Measurements from ENCODE around the gene NLRX1. TPM values are rescaled to one million over a fixed set of nuclear protein-coding genes. Genes with fewer than 3 reads are reported as not detected.

NLRX1 gene
- 10.2 and 34.8 TPM in 2 replicates for total RNA-seq (ENCODE audit: low replicate concordance)

GRCh38 chr11:119168471-119169281 lies at the start of gene NLRX1:
Gene NLRX1 (plus strand): TSS chr11:119168725. CDS start chr11:119171404, 2,679 bp downstream.
- peak within 1 kb of the TSS; percentile 75 for H3K4me3 ChIP-seq
- H4K20me1 ChIP-seq (ENCODE audit: low read depth) = no peaks in the 10 kb centered on the region
- H3F3A ChIP-seq (ENCODE audit: low read depth) = peaks cover 21% of the 10 kb centered on the region
- Mint-ChIP-seq H3K27ac (peak within 1 kb of the TSS; percentile 83), H3K9me3 (no peaks in the 10 kb centered on the region), H3K27me3 (ENCODE audit: insufficient read depth, low read depth) (peaks cover 10% of the 10 kb centered on the region), H3K4me1 (peaks cover 9% of the 10 kb centered on the region), H3K36me3 (no peaks in the 10 kb centered on the region), H3K4me3 (peak within 1 kb of the TSS; percentile 87)
- H3K9me3 ChIP-seq (ENCODE audit: low read depth) = no peaks in the 10 kb centered on the region
- DNase-seq (ENCODE audit: low spot score) = peak; percentile 90
- H3K36me3 ChIP-seq = no peaks in the 10 kb centered on the region
- TF ChIP-seq CTCF (IDR thresholded peaks at IDR 0.05) = peak; percentile 86
- no peak for TF ChIP-seq EZH2phosphoT487 (IDR thresholded peaks at IDR 0.05)
- H3K27ac ChIP-seq = peak within 1 kb of the TSS; percentile 69
- peaks cover 5% of the 10 kb centered on the region for H3K4me1 ChIP-seq
- H3K79me2 ChIP-seq (ENCODE audit: low read depth) = no peaks in the 10 kb centered on the region
- peak within 1 kb of the TSS; percentile 87 for H3K4me2 ChIP-seq
- no peaks in the 10 kb centered on the region for H3K27me3 ChIP-seq
- peak within 1 kb of the TSS; percentile 97 for H2AFZ ChIP-seq (replicated peaks)
- H3K9ac ChIP-seq = peak within 1 kb of the TSS; percentile 68

- no peak overlapping the region for H2AFZ ChIP-seq (replicated peaks)
- H3K36me3 ChIP-seq = no peaks in the 10 kb centered on the region
- H4K20me1 ChIP-seq (ENCODE audit: low read depth) = peaks cover 12% of the 10 kb centered on the region
- H3F3A ChIP-seq (ENCODE audit: low read depth) = peaks cover 16% of the 10 kb centered on the region
- TF ChIP-seq EZH2 (IDR thresholded peaks at IDR 0.05) (no peak), CTCF (IDR thresholded peaks at IDR 0.05) (no peak), EZH2phosphoT487 (IDR thresholded peaks at IDR 0.05) (no peak)
- no peak for DNase-seq (ENCODE audit: low spot score)
- H3K9me3 ChIP-seq (ENCODE audit: low read depth) = no peaks in the 10 kb centered on the region
- no peak overlapping the region for H3K9ac ChIP-seq
- Mint-ChIP-seq H3K27ac (no peak overlapping the region), H3K36me3 (peaks cover 8% of the 10 kb centered on the region), H3K27me3 (ENCODE audit: insufficient read depth, low read depth) (peaks cover 3% of the 10 kb centered on the region), H3K9me3 (no peaks in the 10 kb centered on the region), H3K4me3 (no peak overlapping the region), H3K4me1 (peaks cover 19% of the 10 kb centered on the region)
- no peak overlapping the region for H3K4me3 ChIP-seq
- H3K79me2 ChIP-seq (ENCODE audit: low read depth) = peaks cover 25% of the 10 kb centered on the region
- no peak overlapping the region for H3K27ac ChIP-seq
- H3K4me2 ChIP-seq = no peak overlapping the region
- H3K27me3 ChIP-seq = no peaks in the 10 kb centered on the region
- H3K4me1 ChIP-seq = peaks cover 12% of the 10 kb centered on the region
Measured at GRCh38 chr11:119118946-119119345, 49.6 kb upstream of the NLRX1 start.

GRCh38 chr11:119120639-119121007 lies 47.9 kb upstream of the NLRX1 start:
- peak; percentile 56 for DNase-seq (ENCODE audit: low spot score)
- Mint-ChIP-seq H3K4me1 (peaks cover 19% of the 10 kb centered on the region), H3K27me3 (ENCODE audit: insufficient read depth, low read depth) (peaks cover 3% of the 10 kb centered on the region), H3K27ac (peak overlapping the region; percentile 78), H3K9me3 (no peaks in the 10 kb centered on the region), H3K36me3 (peaks cover 5% of the 10 kb centered on the region), H3K4me3 (peak overlapping the region; percentile 92)
- Histone ChIP-seq H3K4me1 (peaks cover 12% of the 10 kb centered on the region), H3K27ac (no peak overlapping the region), H3K9me3 (ENCODE audit: low read depth) (no peaks in the 10 kb centered on the region), H3K4me3 (peak overlapping the region; percentile 37), H4K20me1 (ENCODE audit: low read depth) (peaks cover 12% of the 10 kb centered on the region), H3K4me2 (peak overlapping the region; percentile 71), H2AFZ (replicated peaks) (peak overlapping the region; percentile 11), H3F3A (ENCODE audit: low read depth) (peaks cover 16% of the 10 kb centered on the region), H3K27me3 (no peaks in the 10 kb centered on the region), H3K79me2 (ENCODE audit: low read depth) (peaks cover 40% of the 10 kb centered on the region), H3K9ac (peak overlapping the region; percentile 12), H3K36me3 (no peaks in the 10 kb centered on the region)
- no peak for TF ChIP-seq CTCF (IDR thresholded peaks at IDR 0.05)
- no peak for TF ChIP-seq EZH2phosphoT487 (IDR thresholded peaks at IDR 0.05)
- no peak for TF ChIP-seq EZH2 (IDR thresholded peaks at IDR 0.05)
